HCT116 (cell line): Measurements from ENCODE around the gene AIFM1. TPM values are rescaled to one million over a fixed set of nuclear protein-coding genes. Genes with fewer than 3 reads are reported as not detected.

Experiments used
- ATAC-seq: fragments of 200-7000 bp; cut with Tn5 transposase; 2 replicates; pipeline ENCODE4 v1.9.1; 2020; ENCODE audit warnings: mild to moderate bottlenecking, moderate library complexity
- BruUV-seq: library from RNA; stranded (reverse); fragments of 400-500 nt; replicated peaks from 2 replicates; lab custom pipeline; 2021; lab: Mats Ljungman, UMichigan
- CTCF ChIA-PET: fragments of 300-600 bp; sonication (Branson Sonifier 250); formaldehyde crosslinking; loops from one replicate; lab custom pipeline; 2021; ENCODE audit warnings: antibody characterized with exemption; lab: Charles Lee
- POLR2A ChIA-PET: fragments of 300-600, 350-600 bp; sonication (Branson Sonifier 250); formaldehyde crosslinking; loops from one replicate; lab custom pipeline; 2021; ENCODE audit warnings: antibody characterized with exemption; lab: Charles Lee
- RAD21 ChIA-PET, 2 experiments: fragments of 300-600 bp; sonication (Branson Sonifier 250); formaldehyde crosslinking; loops; one replicate each; lab custom pipeline; 2023; ENCODE audit warnings: low total read pairs in 2 of 2; ENCODE audit not compliant: uncharacterized antibody in 2 of 2, unreplicated experiment in 2 of 2, low non-redundant PET in 1 of 2; lab: Charles Lee
- DNase-seq: peaks from one replicate; pipeline ENCODE4 v3.0.0-alpha.2; 2010; ENCODE audit warnings: low read depth, low spot score
- H2AFZ ChIP-seq: fragments of 200-600 bp; shearing (Covaris generic), sonication (generic); 2 replicates; pipeline ENCODE4 v1.6.1; 2017; ENCODE audit warnings: low read depth, mixed run types, mixed read lengths, antibody characterized with exemption, low read length; ENCODE audit not compliant: poor library complexity, severe bottlenecking
- H3K27ac ChIP-seq: 2 replicates; pipeline ENCODE4 v1.5.1; 2012; ENCODE audit warnings: low read depth, low read length
- H3K27me3 ChIP-seq: fragments of 200-600 bp; sonication (generic); 2 replicates; pipeline ENCODE4 v1.6.1; 2016; ENCODE audit warnings: mixed run types, low read length, mixed read lengths; ENCODE audit not compliant: insufficient read depth
- H3K36me3 ChIP-seq, 2 experiments: fragments of 200-500 bp in 1 of 2; fragments of 200-600 bp in 1 of 2; sonication (Bioruptor generic) in 1 of 2; sonication (generic) in 1 of 2; 2 replicates each; pipeline versions ENCODE4 v1.5.1 to v1.6.1; 2014 to 2016; ENCODE audit warnings: low read length in 2 of 2, inconsistent platforms in 1 of 2, mixed read lengths in 1 of 2, mixed run types in 1 of 2; ENCODE audit not compliant: insufficient read depth in 2 of 2, control insufficient read depth in 1 of 2
- H3K4me1 ChIP-seq, 2 experiments: fragments of 200-600 bp in 1 of 2; sonication (generic) in 1 of 2; 2 replicates each; pipeline versions ENCODE4 v1.5.1 to v1.6.1; 2012 to 2017; ENCODE audit warnings: low read length in 2 of 2, inconsistent platforms in 1 of 2, mild to moderate bottlenecking in 1 of 2, mixed read lengths in 1 of 2, mixed run types in 1 of 2, moderate library complexity in 1 of 2; ENCODE audit not compliant: insufficient read depth in 2 of 2, control insufficient read depth in 1 of 2
- H3K4me2 ChIP-seq: fragments of 200-600 bp; sonication (generic); 2 replicates; pipeline ENCODE4 v1.6.1; 2017; ENCODE audit warnings: mixed run types, low read length, mixed read lengths
- H3K4me3 ChIP-seq, 2 experiments: fragments of 200-600 bp in 1 of 2; sonication (generic) in 1 of 2; replicated peaks in 1 of 2; 2 replicates each; pipeline ENCODE4 v1.5.1; 2011 to 2016; ENCODE audit warnings: low read length in 2 of 2, control low read depth in 1 of 2, low read depth in 1 of 2, mild to moderate bottlenecking in 1 of 2, mixed read lengths in 1 of 2, mixed run types in 1 of 2
- H3K79me2 ChIP-seq: fragments of 200-600 bp; sonication (generic); 2 replicates; pipeline ENCODE4 v1.6.1; 2017; ENCODE audit warnings: mild to moderate bottlenecking, mixed run types, low read length, moderate library complexity, mixed read lengths; ENCODE audit not compliant: insufficient read depth
- H3K9ac ChIP-seq: fragments of 200-600 bp; sonication (generic); 2 replicates; pipeline ENCODE4 v1.6.1; 2016; ENCODE audit warnings: low read length, mixed read lengths
- H3K9me2 ChIP-seq: fragments of 200-600 bp; sonication (generic), shearing (Covaris generic); 2 replicates; pipeline ENCODE4 v1.6.1; 2017; ENCODE audit warnings: mixed run types, mild to moderate bottlenecking, moderate library complexity; ENCODE audit not compliant: insufficient read depth
- H3K9me3 ChIP-seq, 2 experiments: fragments of 200-500 bp in 1 of 2; fragments of 200-600 bp in 1 of 2; sonication (Bioruptor generic) in 1 of 2; sonication (generic) in 1 of 2; 2 replicates each; pipeline ENCODE4 v1.6.1; 2014 to 2017; ENCODE audit warnings: low read length in 2 of 2, mixed read lengths in 2 of 2, inconsistent platforms in 1 of 2, low read depth in 1 of 2, mild to moderate bottlenecking in 1 of 2, mixed run types in 1 of 2, moderate library complexity in 1 of 2; ENCODE audit not compliant: control insufficient read depth in 1 of 2, insufficient read depth in 1 of 2
- H4K20me1 ChIP-seq: fragments of 200-600 bp; sonication (generic), shearing (Covaris generic); 2 replicates; pipeline ENCODE4 v1.6.1; 2017; ENCODE audit warnings: mixed run types, mild to moderate bottlenecking, moderate library complexity; ENCODE audit not compliant: insufficient read depth
- CTCF ChIP-seq, 3 experiments: fragments of 200-600 bp in 1 of 3; sonication (generic) in 1 of 3; IDR thresholded peaks in 2 of 3; conservative IDR thresholded peaks in 1 of 3; 2 replicates each; pipeline ENCODE4 v1.5.1; 2012 to 2017; ENCODE audit warnings: low read depth in 2 of 3, low read length in 2 of 3, antibody characterized with exemption in 1 of 3, borderline replicate concordance in 1 of 3, control low read depth in 1 of 3, mild to moderate bottlenecking in 1 of 3, mixed read lengths in 1 of 3, mixed run types in 1 of 3, moderate library complexity in 1 of 3; ENCODE audit not compliant: insufficient read depth in 1 of 3
- ZBTB33 ChIP-seq: IDR thresholded peaks from 2 replicates; pipeline ENCODE4 v1.6.1; 2011; ENCODE audit warnings: mild to moderate bottlenecking, low read length, moderate library complexity; ENCODE audit not compliant: insufficient replicate concordance; ENCODE audit errors: extremely low read depth
- intact Hi-C: fragments of 100-400 bp; cut with micrococcal nuclease; formaldehyde crosslinking; loops from 2 replicates; pipeline ENCODE4 v1.10.0; 2022
- total RNA-seq: library from RNA; stranded (reverse); gene quantifications from one replicate; pipeline ENCODE4 v1.2.1, GENCODE V29; 2021; ENCODE audit not compliant: unreplicated experiment
- TF ChIP-seq, protein P1 (sequence below): IDR thresholded peaks from 2 replicates; pipeline ENCODE4 v1.6.1; 2012

The AIFM1 gene
- total RNA-seq, 1 experiment from 2014 or later, result 50.0 TPM

- TF ChIP-seq ZBTB33 (no peak), CTCF (IDR thresholded peaks at IDR 0.05 in 2 of 3, conservative IDR thresholded peaks at IDR 0.05 in 1 of 3; ENCODE audit: borderline replicate concordance in 1 of 3, insufficient read depth in 1 of 3, low read depth in 2 of 3, low read length in 2 of 3) (no peak)
Observed at GRCh38 chrX:130163398-130163797, 2.2 kb downstream of the AIFM1 start (continued).

DNA sequence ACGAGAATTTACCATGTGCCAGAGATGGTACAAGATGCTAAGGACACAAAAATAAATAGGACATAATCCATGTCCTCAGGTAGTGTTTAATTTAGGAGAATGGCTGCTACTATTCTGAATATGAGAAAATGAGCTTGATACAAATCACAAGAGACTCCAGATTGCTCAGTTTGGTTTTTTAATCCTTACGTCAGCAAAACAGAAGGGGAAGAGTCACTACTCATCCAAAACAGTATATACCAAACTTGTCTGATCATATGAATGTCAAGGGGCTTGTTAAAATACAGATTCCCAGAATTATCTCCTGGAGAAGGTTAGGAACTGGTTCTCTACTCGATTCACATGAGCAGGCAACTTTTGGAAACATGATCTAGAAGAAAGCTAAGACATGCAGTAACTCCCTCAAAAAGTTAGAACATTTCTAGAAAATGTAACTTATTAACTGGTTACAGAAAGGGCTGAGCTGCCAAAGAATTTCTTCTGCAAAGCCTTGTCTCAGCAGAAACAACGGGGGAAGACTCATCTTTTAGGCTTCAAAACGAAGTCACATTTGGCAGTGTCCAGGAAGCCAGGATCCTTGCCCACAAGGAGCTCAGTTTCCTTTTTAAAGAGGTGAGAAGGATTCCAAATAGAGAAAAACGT, 3.4 kb downstream of the AIFM1 start:
- Histone ChIP-seq H3K9me2 (no peaks in the 10 kb centered on the region), H3K4me1 (peaks cover 0 to 13% of the 10 kb centered on the region in 2 experiments; a peak in 1 of 4 replicates), H3K36me3 (no peaks in the 10 kb centered on the region), H2AFZ (no peak overlapping the region), H3K4me3 (no peak overlapping the region), H4K20me1 (no peaks in the 10 kb centered on the region), H3K4me2 (no peak overlapping the region), H3K9me3 (no peaks in the 10 kb centered on the region), H3K27me3 (no peaks in the 10 kb centered on the region), H3K9ac (no peak overlapping the region), H3K79me2 (peaks cover 39% of the 10 kb centered on the region), H3K27ac (no peak overlapping the region)
- CTCF ChIA-PET, result no interaction called here
- RAD21 ChIA-PET, result no interaction called here
- no peak for ATAC-seq
- no peak for DNase-seq
- intact Hi-C loops, result no loop called here
- POLR2A ChIA-PET, result no interaction called here
- BruUV-seq, result no TSS peak
- TF ChIP-seq, protein P1, sequence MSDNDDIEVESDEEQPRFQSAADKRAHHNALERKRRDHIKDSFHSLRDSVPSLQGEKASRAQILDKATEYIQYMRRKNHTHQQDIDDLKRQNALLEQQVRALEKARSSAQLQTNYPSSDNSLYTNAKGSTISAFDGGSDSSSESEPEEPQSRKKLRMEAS, result no peak
